Fibroblast of the conjunctiva (primary cell): ENCODE measurements around the gene TRAPPC1.

Experiments used
- DNase-seq: peaks from one replicate; pipeline ENCODE4 v3.0.0-alpha.2; 2010; ENCODE audit warnings: low read depth

Gene TRAPPC1

DNA sequence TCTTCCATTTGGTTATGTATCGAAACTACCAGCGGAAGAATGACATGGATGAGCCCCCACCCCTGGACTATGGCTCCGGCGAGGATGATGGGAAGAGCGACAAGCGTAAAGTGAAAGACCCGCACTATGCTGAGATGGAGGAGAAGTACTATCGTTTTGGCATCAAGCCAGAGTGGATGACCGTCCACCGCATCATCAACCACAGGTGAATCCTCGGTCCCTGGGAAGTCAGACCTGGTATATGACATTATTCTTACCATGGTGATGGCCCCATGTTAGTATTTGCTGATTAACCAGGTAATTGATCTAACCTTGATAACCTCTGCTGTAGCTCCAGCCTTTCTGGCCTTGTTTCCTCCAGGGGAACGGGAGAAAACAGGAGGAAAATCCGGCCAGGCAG is 34.7 kb downstream of the TRAPPC1 start:
- DNase-seq, result no peak

DNA sequence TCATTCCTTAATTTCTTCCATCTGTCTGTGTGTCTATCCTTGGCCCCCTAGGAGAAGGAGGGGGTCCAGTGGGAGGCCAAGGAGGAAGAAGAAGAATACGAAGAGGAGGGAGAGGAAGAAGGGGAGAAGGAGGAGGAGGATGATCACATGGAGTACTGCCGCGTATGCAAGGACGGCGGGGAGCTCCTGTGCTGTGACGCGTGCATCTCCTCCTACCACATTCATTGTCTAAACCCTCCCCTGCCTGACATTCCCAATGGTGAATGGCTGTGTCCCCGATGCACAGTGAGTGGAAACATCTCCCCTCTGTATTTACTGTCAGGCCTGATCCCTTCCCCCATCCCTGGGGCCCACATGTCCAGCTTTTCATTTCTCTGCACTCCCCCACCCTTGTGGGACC is 36.9 kb downstream of the TRAPPC1 start:
- DNase-seq, result no peak

DNA sequence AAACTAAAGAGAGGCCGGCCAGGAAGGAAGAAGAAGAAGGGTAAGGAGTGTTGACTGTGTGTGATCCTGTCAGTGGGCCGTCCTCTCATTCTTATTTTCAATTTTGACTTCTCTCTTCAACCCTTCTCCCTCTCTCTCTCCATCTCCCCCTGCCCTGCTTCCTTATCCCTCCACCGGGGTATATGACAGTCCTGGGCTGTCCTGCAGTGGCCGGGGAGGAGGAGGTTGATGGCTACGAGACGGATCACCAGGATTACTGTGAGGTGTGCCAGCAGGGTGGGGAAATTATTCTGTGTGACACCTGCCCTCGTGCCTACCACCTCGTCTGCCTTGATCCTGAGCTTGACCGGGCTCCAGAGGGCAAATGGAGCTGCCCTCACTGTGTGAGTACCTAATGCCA is 37.5 kb downstream of the TRAPPC1 start:
- no peak for DNase-seq

DNA sequence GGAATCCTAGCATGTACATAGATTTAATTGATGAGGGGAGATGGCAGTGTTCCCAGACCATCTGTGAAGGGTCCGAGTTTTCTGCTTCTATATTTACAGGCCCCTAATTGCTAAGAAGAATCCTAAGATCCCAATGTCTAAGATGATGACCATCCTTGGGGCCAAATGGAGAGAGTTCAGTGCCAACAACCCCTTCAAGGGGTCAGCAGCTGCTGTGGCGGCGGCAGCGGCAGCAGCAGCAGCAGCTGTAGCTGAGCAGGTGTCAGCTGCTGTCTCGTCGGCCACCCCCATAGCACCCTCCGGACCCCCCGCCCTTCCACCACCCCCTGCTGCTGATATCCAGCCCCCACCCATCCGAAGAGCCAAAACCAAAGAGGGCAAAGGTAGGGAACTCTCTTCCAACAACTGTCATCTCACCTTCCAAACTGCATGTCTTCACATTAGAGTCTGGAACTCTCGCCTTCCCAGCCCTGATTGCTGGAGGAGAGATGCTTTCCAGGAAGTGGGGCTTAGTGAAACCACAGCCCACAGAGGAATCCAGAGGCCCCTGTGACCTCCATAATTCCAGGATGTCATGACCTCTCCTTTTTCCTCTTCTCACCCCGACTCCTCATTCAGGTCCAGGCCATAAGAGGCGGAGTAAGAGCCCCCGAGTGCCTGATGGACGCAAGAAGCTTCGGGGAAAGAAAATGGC is 38.4 kb downstream of the TRAPPC1 start:
- DNase-seq, result no peak

DNA sequence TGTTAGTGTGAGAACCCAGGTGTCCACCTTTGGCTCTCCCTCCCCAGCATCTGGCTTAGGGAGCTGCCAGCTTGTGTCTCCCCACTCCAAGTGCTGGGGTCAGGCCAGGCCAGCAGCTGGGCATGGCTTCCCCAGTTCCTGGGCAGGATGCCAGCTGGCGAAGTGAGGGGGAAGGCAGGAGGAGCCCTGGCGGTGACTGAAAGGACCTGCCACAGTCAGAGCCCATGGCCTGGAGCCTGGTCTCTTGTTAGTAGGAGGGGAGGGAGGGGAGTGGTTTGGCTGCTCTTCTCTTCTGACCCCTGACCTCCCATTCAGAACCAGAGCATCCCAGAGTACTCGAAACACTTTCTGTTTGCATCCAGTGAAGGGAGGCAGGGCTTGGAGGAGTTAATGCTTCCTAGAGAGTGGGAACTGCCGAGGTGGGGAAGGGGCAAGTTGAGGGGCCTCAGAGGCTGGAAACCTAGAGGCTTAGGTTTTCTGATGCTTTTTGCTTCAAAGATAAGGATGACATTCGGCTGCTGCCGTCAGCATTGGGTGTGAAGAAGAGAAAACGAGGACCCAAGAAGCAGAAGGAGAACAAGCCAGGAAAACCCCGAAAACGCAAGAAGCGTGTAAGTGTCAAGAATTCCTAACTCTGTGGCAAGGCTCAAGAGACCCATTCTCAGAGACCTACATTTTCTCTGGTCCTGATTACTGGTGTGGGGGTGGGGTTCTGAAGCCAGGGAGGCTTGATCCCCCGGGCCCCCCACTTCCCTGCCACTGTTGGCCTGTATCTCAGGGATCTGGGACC is 42.4 kb downstream of the TRAPPC1 start:
- peak; percentile 98 for DNase-seq

DNA sequence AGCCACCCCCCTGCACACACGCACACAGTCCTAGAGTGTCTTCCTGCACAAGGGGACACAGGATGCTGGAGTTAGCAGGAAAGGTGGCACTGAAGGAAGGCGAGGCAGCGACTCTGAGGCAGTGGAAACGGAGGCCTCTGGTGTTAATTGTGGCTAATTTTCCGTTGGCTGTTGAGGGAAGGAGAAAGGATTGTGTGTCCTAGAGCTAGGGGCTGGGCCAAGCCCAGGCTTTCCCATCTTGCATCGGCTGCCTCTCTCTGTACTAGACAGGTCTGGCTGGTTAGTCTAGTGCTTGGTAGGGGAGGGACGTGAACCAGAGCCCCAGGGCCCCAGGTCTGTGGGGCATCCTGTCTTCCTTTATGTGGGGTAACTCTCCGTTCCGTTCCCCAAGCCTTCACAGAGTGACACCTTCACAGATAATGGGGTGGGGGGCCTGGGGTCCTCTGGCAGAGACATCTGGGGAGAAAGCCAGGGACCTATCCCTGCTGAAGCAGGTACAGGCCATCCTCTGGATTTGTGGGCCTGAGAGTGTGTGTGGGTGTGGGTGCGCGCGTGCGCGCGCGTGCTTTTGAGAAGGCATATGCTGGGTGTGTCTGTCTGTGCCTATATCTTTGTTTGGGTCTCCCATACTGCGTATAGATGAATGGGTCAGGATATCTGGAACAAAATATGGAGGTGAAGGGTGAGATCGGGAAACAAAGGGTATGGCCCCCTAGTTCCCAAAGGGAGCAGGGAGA is 43.4 kb downstream of the TRAPPC1 start, which contains the start of gene CHD3:
CHD3 (plus strand) TSS at position 606 of the 737 bp plus-strand sequence. CDS start 212 bp downstream, outside the sequence.
- no peak for DNase-seq

DNA sequence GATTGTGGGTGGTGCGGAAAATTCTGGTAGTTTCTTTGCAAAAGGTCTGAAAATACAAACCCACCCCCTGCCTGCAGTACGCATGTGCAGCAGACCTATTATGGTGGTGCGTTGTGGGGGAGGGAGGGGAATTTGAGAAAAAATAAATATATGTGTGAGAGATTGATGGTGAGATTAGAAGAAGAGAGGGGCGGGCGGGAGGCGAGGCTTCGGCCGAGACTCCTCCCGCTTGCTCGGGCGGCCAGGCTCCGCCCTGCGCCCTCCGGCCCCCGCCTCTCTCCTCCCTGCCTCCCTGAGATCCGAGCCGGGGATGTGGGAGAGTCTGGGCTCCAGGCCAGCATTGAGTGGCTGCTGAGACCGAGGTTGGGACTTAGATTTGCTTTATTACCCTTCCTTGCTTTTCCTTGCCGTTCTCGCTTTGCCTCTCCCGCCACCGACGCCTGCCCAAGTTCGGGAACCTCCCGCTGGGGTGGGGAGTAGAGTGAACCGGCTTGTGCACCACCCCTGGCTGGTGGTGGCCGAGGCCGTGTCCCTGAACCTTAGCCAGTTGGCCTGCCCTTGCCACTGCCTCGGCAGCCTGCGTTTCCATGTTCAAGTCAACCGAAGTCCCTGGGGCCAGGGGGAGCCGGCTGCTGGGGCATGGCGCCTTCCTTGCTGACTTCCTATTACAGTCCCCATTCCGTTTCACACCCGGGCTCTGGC is 44.1 kb downstream of the TRAPPC1 start:
- peak; percentile 94 for DNase-seq

DNA sequence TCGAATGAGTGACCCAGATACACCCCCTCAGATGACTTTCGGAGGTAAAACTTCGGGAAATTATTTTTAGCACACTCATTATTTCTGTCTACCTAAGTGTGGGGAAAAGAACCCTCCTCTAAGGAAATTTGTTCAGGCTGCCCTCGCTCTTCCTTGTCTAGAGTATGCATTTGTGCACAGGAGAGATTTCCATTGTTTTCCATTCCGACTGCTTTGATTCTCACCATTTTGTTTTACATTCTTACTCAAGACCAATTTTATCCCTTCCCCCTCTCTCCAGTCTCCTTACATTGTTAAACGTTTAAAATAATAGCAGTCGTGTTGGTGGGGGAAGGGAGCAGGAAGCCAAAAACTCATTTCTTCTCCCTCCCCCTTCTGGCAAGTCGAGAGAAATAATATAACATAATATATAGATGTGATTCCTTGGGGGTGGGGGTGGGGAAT is 44.7 kb downstream of the TRAPPC1 start:
- no peak for DNase-seq

DNA sequence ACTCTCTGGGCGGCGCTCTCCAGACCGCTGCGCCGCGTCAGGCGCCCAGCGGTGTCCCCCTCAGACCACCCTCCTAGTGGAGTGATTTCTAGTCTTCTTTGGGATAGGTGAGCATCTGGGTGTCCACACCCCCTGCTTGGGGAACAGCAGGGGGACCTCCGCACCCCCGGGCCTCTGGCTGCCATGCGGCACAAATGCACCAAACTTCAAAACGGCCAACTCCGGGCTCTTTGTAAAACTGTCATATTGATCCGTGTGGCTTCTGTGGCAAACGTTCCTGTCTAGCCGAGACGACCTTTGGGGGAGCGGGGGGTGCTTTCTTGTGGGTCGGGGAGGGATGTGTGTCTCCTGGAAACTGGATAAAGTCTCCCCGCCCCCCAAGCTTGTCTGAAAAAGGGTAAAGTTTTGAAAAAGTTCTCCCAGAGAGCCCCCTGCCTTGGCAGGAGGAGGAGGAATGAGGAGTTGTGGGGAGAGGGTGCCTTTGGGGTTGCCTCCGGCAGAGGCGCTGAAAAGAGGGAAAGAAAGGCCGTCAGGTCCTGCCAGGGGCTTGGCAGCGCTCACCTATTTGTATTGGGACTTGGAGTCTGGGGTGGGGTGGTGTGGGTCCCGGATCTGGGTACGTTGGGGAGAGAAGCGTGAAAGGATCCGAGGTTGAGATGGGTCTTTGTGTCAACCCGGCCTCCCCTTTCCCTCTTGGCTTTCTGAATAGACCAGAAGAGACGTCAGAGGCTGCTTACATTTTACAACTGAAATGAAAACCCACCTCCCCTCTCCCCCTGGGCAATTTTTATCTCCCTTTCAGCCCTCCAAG is 45.3 kb downstream of the TRAPPC1 start:
- DNase-seq, result no peak

DNA sequence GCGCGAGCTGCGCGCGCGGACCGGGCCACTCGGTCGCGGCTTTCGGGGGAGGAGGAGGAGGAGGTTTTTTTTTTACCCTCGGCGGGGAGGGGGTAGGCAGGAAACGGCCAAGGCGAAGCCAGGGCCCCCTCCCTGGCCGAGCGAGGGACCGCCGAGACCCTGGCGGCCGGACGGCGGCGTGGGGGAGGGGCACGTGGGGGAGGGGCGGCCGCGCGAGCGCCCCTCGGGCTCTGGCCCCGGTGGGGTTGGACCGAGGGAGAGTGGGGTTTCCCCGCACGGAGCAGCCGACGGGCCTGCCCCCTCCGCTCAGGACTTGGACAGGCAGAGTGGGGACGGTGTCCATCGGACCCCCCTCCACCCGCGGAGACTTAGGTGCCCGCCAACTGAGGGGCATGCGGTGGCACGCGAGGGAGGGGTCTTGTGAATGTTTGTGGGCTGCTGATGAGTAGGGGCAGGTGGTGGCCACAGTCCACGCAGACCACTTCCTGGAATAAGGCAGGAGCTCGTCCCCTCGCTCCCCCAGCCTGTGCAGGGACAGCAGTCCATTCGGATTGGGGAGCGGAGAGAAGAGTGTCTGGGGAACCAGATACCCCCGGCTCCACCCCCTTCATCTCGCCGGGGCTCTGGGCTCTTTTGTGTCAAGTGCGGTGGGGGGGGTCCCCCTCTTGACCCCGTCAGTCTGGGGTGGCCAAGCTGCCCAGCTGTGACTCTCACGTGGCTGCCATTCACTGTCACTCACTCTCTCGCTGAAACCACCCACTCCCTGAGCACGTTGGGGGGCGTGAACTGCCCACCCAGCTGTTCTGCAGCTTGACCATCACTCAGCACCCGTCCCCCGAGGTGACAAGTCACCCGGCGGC is 46.1 kb downstream of the TRAPPC1 start:
- DNase-seq, result no peak

DNA sequence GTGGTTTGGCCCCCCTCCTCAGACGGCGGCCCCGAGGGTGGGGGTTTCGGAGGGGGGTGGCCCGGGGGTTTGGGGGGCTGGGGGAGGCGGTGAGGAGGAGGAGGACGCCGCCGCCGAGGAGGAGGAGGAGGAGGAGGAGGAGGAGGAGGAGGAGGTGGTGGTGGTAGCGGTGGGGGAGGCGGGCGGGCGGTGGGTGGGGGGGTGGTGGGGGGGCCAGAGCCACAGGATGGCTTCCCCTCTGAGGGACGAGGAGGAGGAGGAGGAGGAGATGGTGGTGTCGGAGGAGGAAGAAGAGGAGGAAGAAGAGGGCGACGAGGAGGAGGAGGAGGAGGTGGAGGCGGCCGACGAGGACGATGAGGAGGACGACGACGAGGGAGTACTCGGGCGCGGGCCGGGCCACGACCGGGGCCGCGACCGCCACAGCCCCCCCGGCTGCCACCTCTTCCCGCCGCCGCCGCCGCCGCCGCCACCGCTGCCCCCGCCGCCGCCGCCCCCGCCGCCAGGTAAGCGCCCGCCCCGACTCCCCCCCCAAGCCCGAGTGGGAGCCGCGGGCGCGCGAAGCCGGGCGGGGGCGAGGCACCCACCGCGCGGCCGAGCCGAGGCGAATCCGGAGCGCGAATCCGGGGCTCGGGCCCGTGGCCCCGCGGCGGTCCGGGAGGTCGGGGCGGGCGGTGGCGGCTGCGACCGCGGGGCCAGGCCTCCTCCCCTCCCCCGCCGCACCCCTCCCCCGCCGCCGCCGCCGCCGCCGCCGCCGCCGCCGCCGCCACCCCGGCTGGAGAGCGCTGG is 47.0 kb downstream of the TRAPPC1 start:
- no peak for DNase-seq

DNA sequence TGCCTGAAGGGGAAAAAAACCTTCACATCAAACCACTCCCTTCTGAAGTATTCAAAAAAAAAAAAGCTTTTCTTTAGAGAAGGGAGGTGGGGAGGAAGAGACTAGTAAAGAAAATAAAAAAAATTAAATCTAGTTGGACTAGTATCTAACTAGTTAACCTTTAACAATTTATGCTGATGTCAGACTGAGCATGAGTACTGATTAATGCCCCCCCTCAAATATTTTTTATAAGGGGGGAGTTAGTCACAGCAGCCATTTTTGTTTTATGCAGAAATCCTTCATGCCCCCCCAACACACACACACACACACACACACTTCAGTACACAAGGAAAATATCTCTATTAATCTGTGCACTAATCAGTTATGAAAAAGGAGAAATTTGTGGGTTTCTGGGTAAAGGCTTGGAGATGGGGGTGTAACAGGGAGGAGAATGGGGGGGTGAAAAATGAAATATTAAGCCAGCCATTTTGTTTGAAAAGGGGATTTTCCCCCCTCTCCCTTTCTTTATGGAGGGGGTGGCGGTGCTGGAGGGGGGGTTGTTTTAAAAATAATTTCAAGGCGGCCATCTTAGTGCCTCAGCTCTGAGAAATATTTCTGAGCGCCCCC is 47.9 kb downstream of the TRAPPC1 start:
- DNase-seq, result no peak

DNA sequence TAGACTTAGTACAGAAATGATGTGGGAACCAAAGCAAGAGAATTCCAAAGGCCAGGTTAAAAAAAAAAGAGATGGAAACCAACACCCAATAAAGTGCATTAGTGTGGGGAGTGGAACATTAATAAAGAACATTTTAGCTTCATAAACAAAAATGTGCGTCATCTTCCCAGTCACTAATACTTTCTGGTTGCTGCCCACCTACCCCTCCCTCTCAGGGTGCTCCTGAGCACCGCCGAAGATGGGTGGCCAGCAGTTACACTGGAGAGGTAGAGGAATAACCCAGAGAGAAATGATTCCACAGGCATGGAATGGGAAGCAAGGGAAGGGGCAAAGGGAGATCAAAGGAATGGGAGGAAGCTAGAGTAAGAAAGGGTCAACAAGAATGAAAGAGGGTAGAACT is 49.1 kb downstream of the TRAPPC1 start:
- DNase-seq, result no peak

DNA sequence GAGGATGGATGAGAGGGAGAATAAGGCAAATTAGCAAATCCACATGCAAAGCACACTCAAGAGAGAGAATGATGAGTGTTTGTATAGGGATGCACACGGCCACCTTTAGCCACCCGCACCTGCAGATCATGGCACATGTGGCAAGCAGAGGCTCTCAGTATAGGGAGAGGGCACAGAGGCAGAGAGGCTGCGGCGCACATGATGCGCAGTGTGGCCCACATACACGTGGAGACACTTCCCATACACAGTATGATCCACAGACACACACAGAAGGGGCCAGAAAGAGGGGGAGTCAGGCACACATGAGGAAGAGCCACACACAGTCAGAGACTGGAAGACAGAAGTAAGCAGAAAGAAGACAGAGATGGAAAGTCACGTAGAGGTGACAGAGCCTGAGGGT is 49.7 kb downstream of the TRAPPC1 start:
- DNase-seq, result no peak

DNA sequence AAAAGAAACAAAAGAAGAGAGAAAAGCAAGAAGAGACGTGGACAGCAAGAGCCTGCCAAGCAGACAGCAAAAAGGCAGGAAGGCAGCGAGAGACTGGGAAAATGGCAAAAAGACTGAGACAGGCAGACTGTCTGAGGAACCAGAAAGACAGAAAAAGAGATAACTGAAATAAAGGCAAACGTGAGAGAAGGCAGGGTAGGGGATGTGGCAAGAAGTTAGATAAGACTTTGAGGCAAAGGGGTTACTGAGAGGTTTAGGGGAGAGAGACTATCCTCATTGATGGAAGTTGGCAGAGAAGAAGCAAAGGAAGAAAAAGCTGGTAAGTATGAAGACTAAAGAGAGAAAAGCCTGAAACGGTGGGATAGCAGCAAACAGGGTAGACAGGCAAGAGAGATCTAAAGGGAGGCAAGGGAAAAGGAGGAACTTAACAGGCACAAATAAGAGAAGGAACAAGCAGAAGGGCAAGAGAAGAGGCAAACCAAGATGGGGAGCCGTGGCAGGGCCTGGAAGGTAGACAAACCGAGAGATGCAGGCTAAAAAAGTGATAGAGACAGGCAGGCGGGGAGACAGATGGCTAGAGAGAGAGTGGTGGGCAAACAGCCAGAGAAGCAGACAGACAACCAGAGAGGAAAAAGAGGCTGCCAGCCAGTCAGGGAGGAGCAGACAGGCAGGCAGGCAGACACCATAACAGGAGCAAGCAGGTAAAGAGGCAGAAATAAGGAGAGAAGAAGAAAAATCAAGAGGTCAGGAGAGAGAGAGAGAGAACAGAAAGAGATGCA is 50.3 kb downstream of the TRAPPC1 start:
- no peak for DNase-seq
